Calu3 (cell line): ENCODE data around the gene NCAN. TPM values are rescaled to one million over a fixed set of nuclear protein-coding genes. Genes with fewer than 3 reads are reported as not detected.

Experiments used
- BruUV-seq: library from RNA; stranded (reverse); fragments of 400-500 nt; replicated peaks from 2 replicates; lab custom pipeline; 2021; lab: Mats Ljungman, UMichigan
- CTCF ChIA-PET: fragments of 300-600 bp; sonication (Branson Sonifier 250); formaldehyde crosslinking; loops from one replicate; lab custom pipeline; 2022; ENCODE audit warnings: antibody characterized with exemption; lab: Charles Lee
- DNase-seq: peaks from one replicate; pipeline ENCODE4 v3.0.0; 2022
- H3K27ac Mint-ChIP-seq: one replicate; pipeline ENCODE4 v1.8.0; 2022; ENCODE audit warnings: mixed read lengths; ENCODE audit not compliant: unreplicated experiment
- H3K27me3 Mint-ChIP-seq: one replicate; pipeline ENCODE4 v1.8.0; 2022; ENCODE audit warnings: mixed read lengths; ENCODE audit not compliant: unreplicated experiment
- H3K36me3 Mint-ChIP-seq: one replicate; pipeline ENCODE4 v1.8.0; 2022; ENCODE audit warnings: mild to moderate bottlenecking, moderate library complexity, mixed read lengths; ENCODE audit not compliant: insufficient read depth, unreplicated experiment
- H3K4me1 Mint-ChIP-seq: one replicate; pipeline ENCODE4 v1.8.0; 2022; ENCODE audit warnings: mild to moderate bottlenecking, low read depth, mixed read lengths; ENCODE audit not compliant: unreplicated experiment
- H3K4me3 Mint-ChIP-seq: one replicate; pipeline ENCODE4 v1.8.0; 2022; ENCODE audit warnings: mild to moderate bottlenecking, low read depth, moderate library complexity, mixed read lengths; ENCODE audit not compliant: unreplicated experiment
- H3K9me3 Mint-ChIP-seq: one replicate; pipeline ENCODE4 v1.8.0; 2022; ENCODE audit warnings: low read depth, mixed read lengths; ENCODE audit not compliant: unreplicated experiment
- intact Hi-C: fragments of 100-400 bp; cut with micrococcal nuclease; formaldehyde crosslinking; loops from one replicate; pipeline ENCODE4 v1.10.0; 2022; ENCODE audit not compliant: unreplicated experiment
- total RNA-seq: library from RNA; stranded (reverse); gene quantifications from 2 replicates; pipeline ENCODE4 v1.2.3, GENCODE V29; 2022
- TF ChIP-seq, protein P1 (sequence below): fragments of 200-600 bp; IDR thresholded peaks from one replicate; pipeline ENCODE4 v1.8.0; 2022; ENCODE audit warnings: antibody characterized with exemption; ENCODE audit not compliant: unreplicated experiment

NCAN gene
- total RNA-seq, 1 experiment from 2014 or later, result not detected

DNA sequence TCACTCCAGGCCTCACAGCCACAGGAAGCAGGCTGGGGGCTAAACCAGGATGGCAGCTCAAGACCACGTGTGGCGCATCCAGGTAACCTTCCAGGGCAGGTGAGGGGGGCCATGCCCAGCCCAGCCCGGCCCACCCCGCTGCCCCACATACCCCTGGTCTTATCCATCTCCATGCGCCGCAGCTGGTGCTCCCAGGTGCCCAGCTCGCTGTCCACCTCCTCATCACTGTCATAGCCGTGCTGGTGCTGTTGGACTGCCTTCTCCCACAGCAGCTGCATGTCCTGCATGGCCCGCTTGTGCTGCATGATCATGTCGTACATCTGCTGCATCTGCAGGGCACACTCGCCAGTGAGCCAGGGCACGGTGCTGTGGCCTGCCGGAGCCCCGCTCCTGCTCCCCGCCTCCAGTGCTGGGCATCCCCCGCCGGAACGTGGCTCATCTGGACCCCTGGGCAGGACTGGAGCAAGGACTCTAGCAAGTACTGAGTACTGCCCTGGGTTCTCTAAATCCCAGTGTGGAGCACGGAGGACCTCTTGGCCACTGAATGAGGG, 67.4 kb downstream of the NCAN start:
- CTCF ChIA-PET, result interaction anchor here (0.7 kb wide), 1 partner anchor 777 kb away, joined by 3 read pairs; no protein-coding TSS in a partner anchor
- no TSS peak for BruUV-seq
- peaks cover 5% of the 10 kb centered on the region for H3K36me3 Mint-ChIP-seq
- TF ChIP-seq, protein P1, sequence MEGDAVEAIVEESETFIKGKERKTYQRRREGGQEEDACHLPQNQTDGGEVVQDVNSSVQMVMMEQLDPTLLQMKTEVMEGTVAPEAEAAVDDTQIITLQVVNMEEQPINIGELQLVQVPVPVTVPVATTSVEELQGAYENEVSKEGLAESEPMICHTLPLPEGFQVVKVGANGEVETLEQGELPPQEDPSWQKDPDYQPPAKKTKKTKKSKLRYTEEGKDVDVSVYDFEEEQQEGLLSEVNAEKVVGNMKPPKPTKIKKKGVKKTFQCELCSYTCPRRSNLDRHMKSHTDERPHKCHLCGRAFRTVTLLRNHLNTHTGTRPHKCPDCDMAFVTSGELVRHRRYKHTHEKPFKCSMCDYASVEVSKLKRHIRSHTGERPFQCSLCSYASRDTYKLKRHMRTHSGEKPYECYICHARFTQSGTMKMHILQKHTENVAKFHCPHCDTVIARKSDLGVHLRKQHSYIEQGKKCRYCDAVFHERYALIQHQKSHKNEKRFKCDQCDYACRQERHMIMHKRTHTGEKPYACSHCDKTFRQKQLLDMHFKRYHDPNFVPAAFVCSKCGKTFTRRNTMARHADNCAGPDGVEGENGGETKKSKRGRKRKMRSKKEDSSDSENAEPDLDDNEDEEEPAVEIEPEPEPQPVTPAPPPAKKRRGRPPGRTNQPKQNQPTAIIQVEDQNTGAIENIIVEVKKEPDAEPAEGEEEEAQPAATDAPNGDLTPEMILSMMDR, result no peak
- no peak overlapping the region for H3K4me3 Mint-ChIP-seq
- no peaks in the 10 kb centered on the region for H3K4me1 Mint-ChIP-seq
- no peaks in the 10 kb centered on the region for H3K9me3 Mint-ChIP-seq
- no peak overlapping the region for H3K27ac Mint-ChIP-seq
- intact Hi-C loops, result no loop called here
- no peak for DNase-seq
- H3K27me3 Mint-ChIP-seq, result no peaks in the 10 kb centered on the region

DNA sequence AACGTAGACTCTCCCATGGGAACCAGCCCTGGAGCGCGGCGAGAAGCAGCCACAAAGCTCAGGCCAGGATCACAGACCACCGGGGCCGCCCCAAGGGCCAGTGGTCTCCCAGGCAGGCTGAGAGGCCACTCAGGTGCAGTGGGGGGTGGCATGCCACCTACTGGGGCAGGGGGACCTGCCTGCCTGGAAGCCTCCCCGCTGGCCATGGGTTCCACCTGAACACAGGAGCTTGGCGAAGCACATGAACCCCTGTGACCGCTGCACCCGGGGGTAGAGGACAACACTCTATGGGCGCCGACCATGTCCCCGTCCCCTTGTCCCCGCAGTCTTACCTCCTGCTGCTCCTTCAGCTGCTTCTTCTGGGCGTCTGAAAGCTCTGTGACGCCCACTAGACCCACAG, 68.1 kb downstream of the NCAN start:
- no peak overlapping the region for H3K4me3 Mint-ChIP-seq

DNA sequence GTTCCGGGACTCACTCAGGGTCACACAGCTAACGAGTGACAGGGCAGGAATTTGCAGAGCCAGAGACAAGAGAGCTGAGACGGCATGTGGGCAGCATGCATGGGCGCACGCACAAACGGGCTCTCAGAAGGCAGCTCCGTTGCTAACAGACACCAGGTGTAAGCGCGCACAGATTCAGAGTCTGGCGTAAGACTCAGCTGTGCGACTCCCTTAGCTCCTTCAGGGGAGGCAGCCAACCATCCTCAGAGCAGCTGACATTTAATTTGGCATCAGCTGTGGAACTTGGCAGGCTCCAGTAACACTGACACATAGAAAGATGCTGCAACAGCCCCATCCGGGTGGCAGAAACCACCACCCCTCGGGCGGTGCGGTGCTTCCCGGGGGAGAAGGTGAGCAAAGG, 68.8 kb downstream of the NCAN start:
- intact Hi-C loops, result no loop called here
- CTCF ChIA-PET, result no interaction called here
- no TSS peak for BruUV-seq
- Mint-ChIP-seq H3K9me3 (no peaks in the 10 kb centered on the region), H3K4me3 (no peak overlapping the region), H3K36me3 (peaks cover 5% of the 10 kb centered on the region), H3K27me3 (no peaks in the 10 kb centered on the region), H3K27ac (no peak overlapping the region), H3K4me1 (no peaks in the 10 kb centered on the region)
- TF ChIP-seq, protein P1, result no peak
- DNase-seq, result no peak

More for the DNA sequence above, 68.1 kb downstream of the NCAN start:
- H3K27ac Mint-ChIP-seq, result no peak overlapping the region
- CTCF ChIA-PET, result no interaction called here
- intact Hi-C loops, result no loop called here
- no peaks in the 10 kb centered on the region for H3K9me3 Mint-ChIP-seq
- H3K36me3 Mint-ChIP-seq, result peaks cover 5% of the 10 kb centered on the region
- H3K4me1 Mint-ChIP-seq, result no peaks in the 10 kb centered on the region
- DNase-seq, result no peak
- no peaks in the 10 kb centered on the region for H3K27me3 Mint-ChIP-seq
- TF ChIP-seq, protein P1, result no peak
- no TSS peak for BruUV-seq

DNA sequence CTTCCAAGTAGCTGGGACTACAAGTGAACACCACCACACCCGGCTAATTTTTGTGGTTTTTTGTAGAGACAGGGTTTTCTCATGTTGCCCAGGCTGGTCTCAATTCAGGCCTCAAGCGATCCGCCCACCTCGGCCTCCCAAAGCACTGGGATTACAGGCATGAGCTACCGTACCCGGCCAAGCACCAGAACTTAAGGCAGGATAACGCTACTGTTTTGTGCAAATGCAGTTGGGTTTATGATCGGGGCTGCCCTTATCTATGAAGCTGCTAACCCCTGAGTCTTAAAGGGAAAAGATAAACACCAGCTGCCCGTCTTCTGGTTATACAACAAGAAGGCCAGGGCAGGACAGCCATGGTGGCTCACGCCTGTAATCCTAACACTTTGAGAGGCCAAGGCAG, 73.9 kb downstream of the NCAN start:
- Mint-ChIP-seq H3K4me1 (no peaks in the 10 kb centered on the region), H3K36me3 (peaks cover 6% of the 10 kb centered on the region), H3K27me3 (no peaks in the 10 kb centered on the region), H3K9me3 (no peaks in the 10 kb centered on the region), H3K27ac (no peak overlapping the region), H3K4me3 (no peak overlapping the region)
- BruUV-seq, result no TSS peak
- CTCF ChIA-PET, result no interaction called here
- intact Hi-C loops, result no loop called here
- TF ChIP-seq, protein P1, result no peak
- no peak for DNase-seq
